Measurements from ENCODE around the gene COX19.

- TF ChIP-seq CTCF (IDR thresholded peaks at IDR 0.05) (no peak), POLR2A (IDR thresholded peaks at IDR 0.05) (no peak), POLR2AphosphoS5 (IDR thresholded peaks at IDR 0.05) (no peak)
These were observed 6.9 kb downstream of the COX19 start for GRCh38 chr7:968205-969105.
